Umbilical cord (tissue), 2 donors: ENCODE data around the gene RPS21. TPM values are rescaled to one million over a fixed set of nuclear protein-coding genes. Genes with fewer than 3 reads are reported as not detected.

Experiments
- DNase-seq: peaks from one replicate; pipeline ENCODE4 v3.0.0-alpha.2; 2015; ENCODE audit warnings: low spot score
- total RNA-seq: library from RNA; depleted of rRNA; stranded (reverse); fragments of >200 nt; gene quantifications from one replicate; pipeline ENCODE4 v1.2.3, GENCODE V29; 2014; ENCODE audit warnings: low replicate concordance; ENCODE audit not compliant: insufficient read depth

RPS21 gene
- 549 TPM for total RNA-seq

DNA sequence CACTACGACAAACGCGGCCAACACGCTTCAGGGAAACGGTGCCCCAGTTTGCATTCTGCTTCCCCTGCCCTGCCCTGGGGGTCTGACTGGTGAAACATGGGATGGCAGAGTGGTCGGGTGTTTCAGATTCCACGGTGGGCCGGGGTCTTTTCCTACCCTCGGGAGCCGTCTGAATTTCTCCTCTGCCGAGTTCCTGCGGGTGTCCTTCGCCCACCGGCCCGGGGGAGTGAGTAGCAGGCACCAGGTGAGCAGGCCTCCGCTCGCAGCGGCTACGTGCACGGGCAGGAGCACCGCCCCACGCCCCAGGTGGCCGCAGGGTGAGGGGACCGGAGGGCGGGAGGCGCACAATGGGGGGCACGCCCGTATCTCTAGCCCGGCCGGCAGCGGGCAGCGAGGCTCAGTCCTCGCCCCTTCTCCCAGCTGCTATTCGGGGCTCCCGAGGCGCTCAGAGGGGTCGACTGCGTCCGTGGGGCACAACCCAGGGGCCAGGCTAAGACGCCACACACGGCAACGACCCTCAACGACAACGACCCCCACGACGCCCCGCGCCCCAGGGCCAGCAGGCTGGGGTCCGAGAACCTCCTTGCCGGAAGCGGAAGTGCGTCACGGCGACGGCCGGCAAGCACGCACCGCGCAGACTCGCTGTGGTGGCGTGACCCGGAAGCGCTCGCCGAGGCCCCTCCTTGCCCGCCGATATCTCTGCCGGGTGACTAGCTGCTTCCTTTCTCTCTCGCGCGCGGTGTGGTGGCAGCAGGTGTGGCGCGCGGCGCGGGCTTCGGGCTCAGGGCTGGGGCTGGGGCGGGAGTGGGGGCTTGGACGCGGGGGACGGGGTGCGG lies at the start of gene RPS21:
Gene RPS21, plus strand, starts transcription at position 721 of the 836 bp plus-strand sequence. CDS start 236 bp downstream, outside the sequence.
- DNase-seq: peak; percentile 94

DNA sequence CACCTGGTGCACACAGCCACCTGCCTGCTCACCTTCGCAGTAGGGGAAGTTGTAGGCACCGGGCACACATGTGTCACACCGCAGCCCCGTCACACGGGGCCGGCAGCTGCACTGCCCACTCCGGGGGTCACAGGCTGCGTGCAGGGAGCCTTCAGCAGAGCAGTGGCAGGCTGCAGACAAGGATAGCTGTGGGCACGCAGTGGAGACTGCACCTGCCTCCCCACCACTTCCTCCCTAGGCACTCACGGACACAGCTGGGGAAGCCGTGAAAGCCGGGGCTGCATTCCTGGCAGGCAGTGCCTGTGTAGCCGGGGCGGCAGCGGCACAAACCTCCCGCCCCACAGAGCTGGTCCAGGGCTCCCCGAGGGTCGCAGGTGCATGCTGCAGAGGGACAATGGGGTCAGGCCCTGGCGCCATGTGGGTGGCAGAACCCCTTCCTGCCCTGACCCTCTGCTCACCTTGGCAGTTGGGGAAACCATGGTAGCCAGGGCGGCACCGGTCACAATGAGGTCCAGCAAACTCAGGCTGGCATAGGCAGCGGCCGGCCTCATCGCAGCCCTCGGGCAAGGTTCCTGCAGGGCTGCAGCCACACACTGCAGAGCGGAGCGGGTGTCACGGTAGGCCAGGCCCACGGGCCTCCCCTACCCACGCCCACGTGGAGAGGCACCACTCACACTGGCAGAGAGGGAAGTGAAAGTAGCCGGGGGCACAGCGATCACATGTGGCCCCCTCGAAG lies 49.2 kb upstream of the RPS21 start:
- DNase-seq: no peak

DNA sequence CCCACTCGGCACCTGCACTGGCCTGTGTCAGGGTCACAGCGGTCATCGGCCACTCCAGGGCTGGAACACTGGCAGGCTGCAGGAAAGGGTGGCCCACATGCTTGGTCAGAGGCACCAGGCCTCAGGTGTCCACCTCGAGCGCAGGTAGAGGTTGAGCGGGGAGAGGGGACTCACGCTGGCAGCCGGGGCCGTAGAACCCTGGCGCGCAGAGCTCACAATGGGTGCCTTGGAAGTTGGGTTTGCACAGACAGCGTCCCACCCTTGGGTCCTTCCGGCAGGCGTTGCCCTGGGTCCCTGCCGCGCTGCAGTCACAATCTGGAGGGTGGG lies 48.6 kb upstream of the RPS21 start:
- DNase-seq: no peak

DNA sequence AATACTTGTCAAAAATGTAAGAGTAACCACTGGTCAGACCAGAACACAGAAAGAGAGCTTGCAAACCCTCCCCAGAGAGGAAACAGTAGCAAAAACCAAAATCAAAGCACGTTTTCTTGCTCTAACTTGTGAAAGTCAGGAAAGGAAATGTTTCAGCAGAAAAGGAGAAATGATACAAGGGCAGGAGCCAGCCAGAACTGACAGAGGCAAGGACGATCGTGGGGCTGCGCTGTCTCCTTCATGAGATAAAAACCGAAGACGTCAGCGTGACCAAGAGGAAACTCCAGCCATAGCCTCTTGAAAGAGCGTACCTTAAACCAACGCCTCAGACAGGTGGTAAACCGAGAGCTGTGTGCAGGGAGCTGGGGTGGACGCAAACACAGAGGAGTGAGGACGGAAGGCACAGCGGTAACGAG lies 47.2 kb upstream of the RPS21 start:
- no peak for DNase-seq

DNA sequence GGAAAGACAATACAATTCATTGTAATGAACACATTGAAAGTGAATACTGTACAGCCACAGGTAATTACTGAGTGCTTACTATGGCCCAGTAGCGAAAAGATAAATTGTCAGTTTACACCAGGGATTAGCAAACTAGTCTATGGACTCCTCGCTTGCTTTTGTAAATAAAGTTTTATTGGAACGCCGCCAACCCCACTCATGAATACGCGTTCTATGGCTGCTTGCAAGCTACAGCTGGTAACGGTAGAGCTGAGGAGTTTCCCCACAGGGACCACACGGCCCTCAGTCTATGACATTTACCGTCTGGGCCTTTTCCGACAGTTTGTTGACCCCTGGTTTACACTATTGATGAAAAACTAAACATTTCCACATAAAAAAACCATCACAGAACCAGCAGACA lies 44.0 kb upstream of the RPS21 start:
- no peak for DNase-seq

DNA sequence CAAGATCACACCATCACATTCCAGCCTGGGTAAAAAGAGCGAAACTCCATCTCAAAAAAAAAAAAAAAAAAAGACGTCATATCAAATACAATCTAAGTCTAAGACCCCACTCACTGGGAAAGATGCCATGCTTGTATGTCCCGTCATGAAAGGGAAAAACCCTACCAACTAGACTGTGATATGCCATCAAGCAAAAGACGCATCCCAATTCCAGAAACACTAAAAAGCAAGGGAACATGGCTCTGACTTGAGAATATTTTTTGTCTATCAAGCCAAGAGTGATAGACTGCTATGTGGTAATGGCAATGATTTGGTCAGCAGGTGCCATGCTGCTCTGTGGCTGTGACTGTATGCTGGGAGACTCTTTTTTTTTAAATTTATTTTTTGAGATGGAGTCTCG lies 42.8 kb upstream of the RPS21 start:
- DNase-seq: no peak

DNA sequence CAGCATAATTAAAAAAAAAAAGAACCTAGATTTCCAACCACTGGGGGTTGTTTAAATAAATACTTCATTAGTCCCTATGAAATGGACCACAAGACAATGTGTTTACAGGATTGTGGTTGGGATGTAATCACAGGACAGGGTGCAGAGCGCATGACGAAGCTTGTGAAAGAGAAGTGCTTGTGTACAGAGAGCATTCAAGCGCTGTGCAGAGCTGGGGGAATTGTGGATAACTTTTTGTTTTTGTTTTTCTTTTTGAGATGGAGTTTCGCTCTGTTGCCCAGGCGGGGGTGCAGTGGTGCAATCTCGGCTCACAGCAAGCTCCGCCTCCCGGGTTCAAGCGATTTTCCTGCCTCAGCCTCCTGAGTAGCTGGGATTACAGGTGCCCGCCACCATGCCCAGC lies 42.1 kb upstream of the RPS21 start:
- DNase-seq: no peak

DNA sequence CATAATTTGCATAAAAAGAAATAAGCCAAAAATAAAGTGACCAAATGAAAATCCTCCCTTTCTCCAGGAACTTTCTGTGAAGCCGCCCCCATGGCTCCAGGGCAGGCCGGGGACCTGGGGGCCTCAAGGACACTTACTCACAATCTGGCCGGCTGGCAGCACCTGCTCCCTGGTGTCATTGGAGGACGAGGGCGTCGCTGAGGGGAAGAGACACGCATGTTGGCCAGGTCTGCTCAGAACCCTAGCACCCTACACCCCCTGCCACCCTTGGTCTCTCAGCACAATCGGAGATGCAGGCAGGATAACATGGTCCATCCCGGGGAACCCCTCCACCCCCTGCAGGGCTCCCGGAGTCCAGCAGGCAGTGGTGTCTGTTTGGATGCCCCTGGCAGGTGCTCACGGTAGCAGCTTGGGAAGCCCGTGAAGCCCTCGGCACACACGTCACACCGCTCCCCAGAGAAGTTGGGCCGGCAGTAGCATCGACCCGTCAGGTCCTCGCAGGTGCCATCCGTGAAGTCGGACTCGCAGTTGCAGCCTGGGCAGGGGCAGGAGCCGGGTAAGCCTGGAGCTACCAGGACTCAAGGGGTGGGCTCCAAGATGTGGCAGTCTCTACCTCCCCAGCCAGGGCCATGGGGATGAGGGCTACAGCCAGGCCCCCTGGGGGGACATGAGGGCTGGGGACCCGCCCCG lies 41.1 kb upstream of the RPS21 start:
- no peak for DNase-seq

DNA sequence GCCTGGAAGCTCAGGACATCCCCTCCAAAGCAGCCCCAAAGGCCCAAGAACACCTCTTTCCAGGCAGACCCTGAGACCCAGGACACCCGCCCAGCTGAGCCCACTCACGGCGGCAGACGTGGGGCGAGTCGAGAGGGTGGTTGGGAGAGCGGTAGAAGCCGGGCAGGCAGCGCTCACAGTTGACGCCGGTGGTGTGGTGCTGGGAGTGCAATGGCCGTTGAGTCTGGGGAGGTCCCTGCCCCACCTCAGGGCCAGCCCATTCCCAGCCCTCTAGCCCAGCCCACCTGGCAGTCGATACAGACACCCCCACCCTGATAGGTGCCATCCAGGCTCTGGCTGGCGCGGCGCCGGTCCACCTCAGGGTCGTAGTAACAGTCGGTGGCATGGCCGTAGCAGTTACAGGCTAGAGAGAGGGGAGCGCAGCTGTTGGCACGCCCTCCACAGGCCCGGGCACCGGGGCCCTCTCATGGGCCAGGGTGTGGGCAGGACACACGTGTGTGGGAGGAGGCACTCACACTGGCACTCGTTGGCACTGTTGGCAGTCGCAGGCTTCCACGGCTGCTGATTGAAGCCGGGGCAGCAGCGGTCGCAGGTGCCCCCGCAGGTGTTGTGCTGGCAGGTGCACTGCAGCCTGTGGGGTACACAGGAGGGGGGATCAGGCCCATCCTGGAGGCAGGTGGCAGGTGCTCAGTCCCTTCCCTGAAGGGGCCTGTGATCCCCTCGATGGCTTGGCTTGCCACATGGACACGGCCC lies 40.3 kb upstream of the RPS21 start:
- no peak for DNase-seq

DNA sequence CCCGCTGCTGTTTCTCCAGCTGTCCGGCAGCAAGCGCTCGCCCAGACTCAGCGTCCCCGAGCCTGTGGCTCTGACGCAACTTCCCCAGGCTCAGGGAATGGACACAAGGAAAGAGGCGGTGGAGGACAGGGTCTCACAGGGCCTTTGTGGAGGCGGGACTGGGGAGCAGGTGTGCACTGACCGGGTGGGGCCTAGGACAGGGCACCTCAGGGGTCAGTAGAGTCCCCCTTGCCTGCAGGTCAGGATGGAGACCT lies 39.8 kb upstream of the RPS21 start:
- no peak for DNase-seq

DNA sequence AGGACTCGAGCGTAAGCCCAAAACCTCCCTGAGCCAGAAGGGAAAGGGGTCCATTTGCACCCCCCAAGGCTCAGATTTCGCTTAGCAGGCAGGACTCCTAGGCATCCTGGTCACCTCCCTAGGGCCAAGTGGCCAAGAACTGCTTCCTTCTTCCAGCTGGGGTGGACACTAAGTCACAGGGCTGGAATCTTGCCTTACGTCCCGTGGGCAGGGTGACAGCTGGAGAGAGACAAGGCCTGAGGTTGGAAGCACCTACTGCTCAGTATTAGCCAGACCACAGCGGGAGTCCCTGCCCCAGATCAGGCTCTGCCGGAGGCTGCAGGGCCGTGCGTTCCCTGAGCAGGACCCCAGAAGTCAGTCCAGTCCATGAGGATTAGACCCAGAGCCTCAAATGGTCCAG lies 39.5 kb upstream of the RPS21 start:
- DNase-seq: no peak

DNA sequence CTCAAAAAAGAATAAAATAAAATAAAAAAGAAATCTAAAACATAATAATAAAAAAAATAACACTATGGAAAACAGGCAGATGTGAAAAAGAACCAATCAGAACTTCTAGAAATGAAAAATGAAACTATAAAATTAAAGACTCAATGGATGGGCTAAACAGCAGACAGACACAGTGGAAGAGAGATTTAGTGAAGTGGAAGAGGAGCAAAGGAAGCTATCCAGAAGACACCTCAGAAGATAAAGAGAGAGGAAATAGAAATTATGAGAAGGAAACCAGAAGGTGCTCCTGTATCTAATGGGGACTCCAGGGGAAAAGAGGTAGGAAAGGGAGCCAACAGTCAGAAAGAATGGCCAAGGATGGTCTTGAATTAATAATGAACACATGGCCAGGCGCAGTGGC lies 38.3 kb upstream of the RPS21 start:
- no peak for DNase-seq

DNA sequence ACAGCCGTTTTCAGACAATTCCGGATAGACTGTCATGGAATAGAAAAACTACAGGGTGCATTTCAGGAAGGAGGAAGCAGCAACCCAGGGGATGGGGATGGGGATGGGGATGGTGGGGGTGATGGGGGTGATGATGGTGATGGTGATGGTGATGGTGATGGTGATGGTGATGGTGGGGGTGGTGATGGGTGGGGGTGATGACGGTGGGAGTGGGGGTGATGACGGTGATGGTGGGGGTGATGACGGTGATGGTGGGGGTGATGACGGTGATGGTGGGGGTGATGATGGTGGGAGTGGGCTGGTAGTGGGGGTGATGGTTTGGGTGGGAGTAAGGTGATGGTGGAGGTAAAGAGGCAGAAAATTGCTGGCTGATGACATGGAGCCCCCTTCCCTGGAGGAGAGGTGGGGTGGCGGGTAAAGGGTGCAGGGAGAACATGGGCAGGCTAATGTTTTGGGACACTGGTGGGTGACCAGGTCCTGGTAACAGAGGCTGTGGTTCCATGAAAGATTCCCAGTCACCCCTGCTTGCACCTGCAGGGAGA lies 37.3 kb upstream of the RPS21 start:
- DNase-seq: no peak

DNA sequence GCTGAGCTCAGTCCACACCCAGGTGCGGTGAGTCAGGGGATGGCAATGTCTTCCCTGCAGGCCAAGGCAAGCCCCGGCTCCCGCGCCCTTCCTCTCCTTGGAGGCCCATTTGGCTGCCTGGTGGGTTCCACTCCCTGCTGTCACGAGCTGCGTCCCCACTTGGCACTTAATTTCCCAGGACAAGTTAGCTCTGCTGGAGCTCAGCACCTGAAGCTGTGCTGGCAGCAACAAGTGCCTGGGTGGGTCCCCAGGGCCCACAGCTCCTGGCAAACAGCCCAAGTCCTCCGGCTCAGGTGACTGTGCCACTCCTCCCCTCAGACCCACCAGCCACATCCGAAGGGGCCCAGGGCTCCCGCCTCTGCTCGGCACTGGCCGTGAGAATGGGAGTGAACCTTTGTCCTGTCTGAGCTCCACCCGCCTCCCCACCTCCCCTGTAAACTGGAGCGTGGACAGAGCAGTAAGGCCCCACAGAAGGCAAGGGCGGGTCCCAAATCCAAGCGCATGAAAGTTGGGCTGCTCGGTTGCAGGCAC lies 36.7 kb upstream of the RPS21 start:
- DNase-seq: peak; percentile 69

DNA sequence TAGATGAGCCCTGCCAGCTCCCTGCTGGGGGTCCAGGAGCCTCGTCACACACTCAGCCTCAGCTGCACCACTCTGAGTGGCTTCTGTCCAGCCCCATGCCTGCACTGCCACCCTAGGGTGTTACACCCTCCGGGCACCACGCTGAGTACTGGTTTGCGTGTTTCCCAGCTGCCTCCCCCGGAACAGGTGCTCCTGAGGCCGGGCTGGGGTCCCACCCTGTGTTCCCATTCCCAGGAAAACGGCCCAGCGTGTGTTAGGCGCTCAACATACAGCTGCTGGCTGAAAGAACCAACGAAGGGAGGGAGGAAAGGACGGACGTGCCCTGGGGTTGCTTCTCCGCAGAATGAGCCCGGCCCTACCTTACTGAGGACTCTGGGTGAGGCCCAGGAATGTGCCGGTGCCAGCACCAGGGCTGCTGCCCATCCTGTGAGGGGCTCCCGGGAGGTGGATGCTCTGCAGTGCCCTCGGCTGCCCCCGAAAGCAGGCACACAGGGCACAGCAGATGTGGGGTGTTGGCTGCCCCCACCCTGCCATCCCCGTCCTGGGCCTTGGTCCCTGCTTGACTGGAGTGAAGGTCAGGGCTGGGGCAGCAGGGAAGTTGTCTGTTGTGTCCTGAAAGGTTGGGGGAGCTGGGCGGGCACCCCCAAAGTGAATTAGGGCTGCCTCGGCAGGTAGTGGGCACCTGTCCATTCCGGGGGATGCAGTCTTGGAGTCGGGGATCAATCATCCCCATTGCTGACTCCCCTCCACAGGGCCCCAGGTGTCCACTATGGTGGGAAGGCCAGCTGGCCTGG lies 36.1 kb upstream of the RPS21 start:
- no peak for DNase-seq

DNA sequence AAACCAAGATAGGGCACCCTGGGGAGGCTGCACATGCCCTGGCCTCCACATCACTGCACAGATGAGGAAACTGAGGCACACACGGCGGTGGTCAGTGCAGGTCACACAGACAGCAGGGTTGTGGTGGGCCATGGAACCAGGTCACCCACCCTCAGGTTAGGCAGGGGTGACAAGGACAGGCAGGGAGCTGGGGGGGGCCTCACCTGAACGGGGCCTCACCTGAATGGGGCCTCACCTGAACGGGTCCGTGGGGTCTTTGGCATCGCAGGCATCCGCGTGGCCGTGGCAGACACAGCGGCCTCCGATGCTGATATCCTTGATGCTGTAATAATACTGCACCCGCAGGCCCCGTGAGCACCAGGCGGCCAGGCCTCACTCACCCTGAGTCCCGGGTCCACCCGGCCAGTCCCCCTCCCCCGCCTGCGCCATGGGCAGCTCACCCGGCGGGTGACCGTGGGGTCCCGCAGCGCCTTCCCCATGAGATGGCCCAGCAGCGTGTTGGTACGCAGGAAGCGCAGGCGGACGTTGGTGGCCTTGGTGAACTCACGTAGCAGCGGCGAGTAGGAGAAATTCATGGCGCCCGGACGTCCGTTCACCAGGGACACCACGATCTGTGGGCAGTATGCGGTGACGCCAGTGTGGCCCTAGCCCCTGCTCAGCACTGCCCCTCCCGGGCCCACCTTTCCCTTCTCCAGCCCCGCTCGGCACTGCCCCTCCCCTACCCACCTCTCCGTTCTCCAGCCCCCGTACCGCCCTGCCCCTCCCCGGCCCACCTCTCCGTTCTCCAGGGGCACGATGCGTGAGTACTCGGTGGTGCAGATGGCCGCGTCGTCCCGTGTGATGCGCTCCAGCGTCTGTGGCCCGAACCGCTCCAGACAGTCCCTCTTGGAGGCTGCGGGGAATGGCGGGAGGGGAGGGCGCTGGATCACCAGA lies 35.2 kb upstream of the RPS21 start:
- no peak for DNase-seq

DNA sequence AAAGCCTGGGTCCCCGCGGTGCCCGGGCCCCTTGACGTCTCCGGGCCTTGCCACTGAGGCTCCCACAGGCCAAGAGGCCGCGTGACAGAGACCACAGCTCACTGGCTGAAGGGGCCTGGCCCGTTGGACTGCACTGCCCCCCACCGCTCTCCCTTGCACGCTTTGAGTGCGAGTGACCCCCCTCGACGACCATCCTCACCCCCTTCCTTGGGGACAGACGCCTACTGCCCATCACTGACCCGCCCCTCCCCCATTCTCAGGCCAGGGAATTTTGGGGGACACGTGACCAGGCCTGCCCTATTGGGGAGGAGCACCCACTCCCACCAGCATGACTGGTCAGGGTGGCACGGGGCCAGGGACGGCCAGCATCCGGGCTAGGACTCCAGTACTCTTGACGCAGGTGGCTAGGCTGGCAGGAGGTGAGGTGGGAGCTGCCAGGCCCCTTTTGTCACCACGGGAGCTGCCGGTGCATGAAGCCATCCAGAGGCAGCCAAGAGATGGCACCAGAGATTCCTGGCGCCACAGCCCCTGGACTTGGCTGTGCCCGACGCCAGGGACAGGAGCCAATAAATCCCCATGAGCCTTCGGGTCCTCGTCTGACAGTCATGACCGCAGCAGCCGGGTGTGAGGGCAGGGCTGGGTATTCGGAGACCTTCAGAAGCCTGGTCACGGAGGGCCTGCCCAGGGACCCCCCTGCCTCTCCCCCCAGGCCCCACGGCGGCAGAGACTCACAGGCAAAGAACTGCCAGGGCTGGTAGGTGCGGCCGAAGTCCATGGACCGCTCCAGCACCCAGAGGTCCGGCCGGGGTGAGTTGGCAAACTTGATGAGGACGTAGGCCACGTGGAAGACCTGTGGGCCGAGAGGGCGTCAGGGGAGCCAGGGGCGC lies 34.3 kb upstream of the RPS21 start:
- no peak for DNase-seq

DNA sequence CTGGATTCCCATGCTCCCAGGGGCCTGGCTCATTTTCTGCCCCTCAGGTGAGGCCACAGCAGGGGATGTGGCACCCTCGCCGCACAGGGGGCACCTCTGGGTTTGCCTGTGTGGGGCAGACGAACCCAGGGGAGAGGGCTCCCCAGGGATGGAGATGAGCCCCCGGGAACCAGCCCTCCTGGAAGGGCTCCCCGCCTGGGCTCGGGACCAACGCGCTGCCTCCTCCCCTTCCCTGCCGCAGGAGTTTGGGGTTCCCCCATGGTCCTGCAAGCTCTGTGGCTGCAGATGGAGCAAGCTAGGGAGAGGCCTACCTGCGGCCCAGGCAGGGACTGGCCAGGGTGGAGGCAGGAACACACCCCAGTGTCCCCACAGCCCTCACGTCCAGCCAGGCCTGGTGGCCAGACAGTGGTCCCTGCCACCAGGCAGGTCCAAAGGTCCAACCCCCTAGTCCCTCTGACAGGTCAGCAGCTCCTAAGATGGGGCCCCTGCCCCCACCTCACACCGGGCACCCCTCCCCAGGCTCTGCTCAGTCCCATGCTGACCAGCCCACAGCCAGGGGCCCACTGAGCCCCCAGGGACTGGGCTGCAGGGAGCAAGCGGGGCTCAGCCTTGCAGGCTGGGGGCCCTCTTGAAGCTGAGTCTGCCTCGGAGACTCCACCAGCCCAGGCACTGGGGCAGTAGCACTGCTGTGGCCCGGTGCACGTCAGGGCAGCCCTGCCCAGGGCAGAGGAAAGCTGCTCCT lies 33.4 kb upstream of the RPS21 start:
- no peak for DNase-seq
